HepG2 (cell line): ENCODE measurements around the gene CRYBA2. TPM values are rescaled to one million over a fixed set of nuclear protein-coding genes. Genes with fewer than 3 reads are reported as not detected.

Experiments
- CC2D1A ChIP-seq: sonication (generic); formaldehyde crosslinking; IDR thresholded peaks from 2 replicates; pipeline ENCODE4 v1.8.1; 2023; ENCODE audit warnings: mild to moderate bottlenecking, missing genetic modification reagents
- FOXA1 ChIP-seq, 2 experiments: fragments of 450-650 bp in 1 of 2; sonication (generic) in 1 of 2; formaldehyde crosslinking in 1 of 2; IDR thresholded peaks; 2 replicates each; pipeline versions ENCODE4 v1.4.0 to v1.6.1; 2016 to 2020; ENCODE audit warnings: missing genetic modification reagents in 1 of 2
- HOXA5 ChIP-seq: sonication (generic); formaldehyde crosslinking; IDR thresholded peaks from 2 replicates; pipeline ENCODE4 v1.4.0; 2020; ENCODE audit warnings: missing genetic modification reagents
- ISL2 ChIP-seq: sonication (generic); formaldehyde crosslinking; IDR thresholded peaks from 2 replicates; pipeline ENCODE4 v1.5.0; 2020; ENCODE audit warnings: missing genetic modification reagents
- KAT7 ChIP-seq: IDR thresholded peaks from 2 replicates; pipeline ENCODE4 v1.6.1; 2018; ENCODE audit warnings: borderline replicate concordance, missing compliant biosample characterization
- MAFK ChIP-seq, 2 experiments: IDR thresholded peaks in 1 of 2; conservative IDR thresholded peaks in 1 of 2; 2 replicates each; pipeline ENCODE4 v1.6.1; 2011; ENCODE audit warnings: improper control_type of control experiment in 2 of 2, low read length in 2 of 2
- MIER3 ChIP-seq: IDR thresholded peaks from 2 replicates; pipeline ENCODE4 v1.6.1; 2016; ENCODE audit warnings: missing compliant biosample characterization, borderline replicate concordance
- PCBP1 ChIP-seq: fragments of 200-400 bp; formaldehyde crosslinking; IDR thresholded peaks from 2 replicates; pipeline ENCODE4 v1.6.1; 2017; ENCODE audit warnings: mild to moderate bottlenecking, low read depth, low read length, borderline replicate concordance
- POLR2AphosphoS5 ChIP-seq: IDR thresholded peaks from 2 replicates; pipeline ENCODE4 v1.6.1; 2012; ENCODE audit warnings: low read depth, low read length
- TAF15 ChIP-seq: fragments of 200-400 bp; formaldehyde crosslinking; IDR thresholded peaks from one replicate; pipeline ENCODE4 v1.6.1; 2018; ENCODE audit warnings: mild to moderate bottlenecking, low read depth, low read length; ENCODE audit not compliant: poor library complexity, severe bottlenecking
- TBX2 ChIP-seq: sonication (generic); formaldehyde crosslinking; IDR thresholded peaks from 2 replicates; pipeline ENCODE4 v1.5.0; 2020; ENCODE audit warnings: missing genetic modification reagents, mild to moderate bottlenecking, borderline replicate concordance
- THAP11 ChIP-seq: IDR thresholded peaks from 2 replicates; pipeline ENCODE4 v1.6.1; 2016; ENCODE audit warnings: missing biosample characterization, missing genetic modification reagents
- YEATS2 ChIP-seq: sonication (generic); formaldehyde crosslinking; IDR thresholded peaks from 2 replicates; pipeline ENCODE4 v1.4.0; 2020; ENCODE audit warnings: missing genetic modification reagents, borderline replicate concordance
- ZC3H4 ChIP-seq: sonication (generic); formaldehyde crosslinking; IDR thresholded peaks from 2 replicates; pipeline ENCODE4 v1.4.0; 2020; ENCODE audit warnings: missing genetic modification reagents, borderline replicate concordance
- ZNF260 ChIP-seq: sonication (generic); formaldehyde crosslinking; IDR thresholded peaks from 2 replicates; pipeline ENCODE4 v1.4.0; 2020; ENCODE audit warnings: missing genetic modification reagents, low read depth, mild to moderate bottlenecking, borderline replicate concordance
- ZNF33A ChIP-seq: sonication (generic); formaldehyde crosslinking; IDR thresholded peaks from 2 replicates; pipeline ENCODE4 v1.5.1; 2020; ENCODE audit warnings: missing genetic modification reagents, mild to moderate bottlenecking, moderate library complexity, borderline replicate concordance
- ZNF567 ChIP-seq: sonication (generic); formaldehyde crosslinking; IDR thresholded peaks from 2 replicates; pipeline ENCODE4 v1.8.1; 2023; ENCODE audit warnings: mild to moderate bottlenecking, missing genetic modification reagents, borderline replicate concordance
- polyA plus RNA-seq, 8 experiments: library from polyadenylated mRNA; depleted of rRNA in 3 of 8; stranded (reverse) in 7 of 8; unstranded in 1 of 8; fragments of >200 nt; fragmentation: Illumina TruSeq in 4 of 8; extraction: Trizol in 4 of 8; gene quantifications; 2 replicates each; pipeline versions ENCODE4 v1.2.1 to v1.2.3, GENCODE V29; 2011 to 2016; ENCODE audit warnings: low read depth in 4 of 8, missing spikeins in 1 of 8, mixed read lengths in 1 of 8; ENCODE audit not compliant: insufficient read depth in 1 of 8
- total RNA-seq, 5 experiments: library from RNA; depleted of rRNA; stranded (reverse); fragments of >200 nt; fragmentation: Illumina TruSeq; extraction: Trizol; gene quantifications; 2 replicates each; pipeline ENCODE4 v1.2.3, GENCODE V29; 2016; ENCODE audit warnings: low read depth in 1 of 5
- TF ChIP-seq, protein P1 (sequence below): sonication (generic); formaldehyde crosslinking; IDR thresholded peaks from 2 replicates; pipeline ENCODE4 v1.5.1; 2020; ENCODE audit warnings: missing genetic modification reagents, mild to moderate bottlenecking, borderline replicate concordance
- TF ChIP-seq, protein P2 (sequence below): sonication (generic); formaldehyde crosslinking; IDR thresholded peaks from 2 replicates; pipeline ENCODE4 v1.8.0; 2022; ENCODE audit warnings: missing genetic modification reagents, mild to moderate bottlenecking, inconsistent platforms, borderline replicate concordance
- TF ChIP-seq, protein P3 (sequence below): sonication (generic); formaldehyde crosslinking; IDR thresholded peaks from 2 replicates; pipeline ENCODE4 v1.5.0; 2020; ENCODE audit warnings: mild to moderate bottlenecking, missing genetic modification reagents, moderate library complexity
- TF ChIP-seq, protein P4 (sequence below): IDR thresholded peaks from 2 replicates; pipeline ENCODE4 v1.6.1; 2012; ENCODE audit warnings: low read length, improper control_type of control experiment

Gene CRYBA2
- total and polyA plus RNA-seq, 2 of the 13 experiments (the other 11 are each of a cell fraction or from before 2014, with no cell fraction given) = not detected

DNA sequence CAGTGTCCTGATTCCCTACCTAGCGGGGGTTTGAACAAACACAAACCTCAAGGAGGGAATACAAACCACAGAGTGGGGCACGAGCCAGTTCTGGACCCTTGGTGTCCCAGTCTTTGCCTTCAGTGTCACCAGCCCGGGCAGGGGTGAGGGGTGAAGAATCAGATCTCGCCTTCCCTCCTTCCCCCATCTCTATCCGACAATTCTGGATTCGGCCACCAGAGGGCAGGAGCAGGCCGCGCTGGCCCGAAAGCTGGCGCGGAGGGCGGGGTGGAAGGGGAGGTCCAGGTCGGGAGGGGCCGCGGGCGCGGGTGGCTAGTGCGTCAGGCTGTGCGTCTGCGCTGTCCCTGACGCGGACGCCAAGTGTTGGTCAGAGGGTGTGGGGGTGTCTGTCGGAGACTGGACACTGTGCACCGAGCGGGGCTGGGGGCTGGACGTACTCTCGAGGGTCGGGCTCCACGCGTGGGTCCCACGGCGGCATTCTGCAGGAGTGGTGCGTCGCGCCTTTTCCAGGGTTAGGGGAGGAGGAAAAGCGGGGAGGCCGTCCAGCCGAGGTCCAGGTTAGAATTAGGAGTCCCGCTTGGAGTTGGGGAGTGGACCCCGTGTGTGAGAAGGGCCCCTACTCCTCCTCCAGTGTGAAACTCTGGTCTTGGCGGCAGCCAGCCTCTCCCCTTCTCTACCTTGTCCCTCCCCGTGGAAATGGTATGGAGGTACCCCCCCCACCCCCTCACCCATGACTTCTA lies 2.9 kb upstream of the CRYBA2 start (continued):
- TF ChIP-seq, protein P1, sequence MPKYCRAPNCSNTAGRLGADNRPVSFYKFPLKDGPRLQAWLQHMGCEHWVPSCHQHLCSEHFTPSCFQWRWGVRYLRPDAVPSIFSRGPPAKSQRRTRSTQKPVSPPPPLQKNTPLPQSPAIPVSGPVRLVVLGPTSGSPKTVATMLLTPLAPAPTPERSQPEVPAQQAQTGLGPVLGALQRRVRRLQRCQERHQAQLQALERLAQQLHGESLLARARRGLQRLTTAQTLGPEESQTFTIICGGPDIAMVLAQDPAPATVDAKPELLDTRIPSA (CRISPR knock-in tag) = no peak
- TF ChIP-seq TBX2 (CRISPR knock-in tag) (0 out of 2 replicates have a peak, but pooled peaks have one; percentile 20), ISL2 (no peak), ZNF33A (CRISPR knock-in tag) (no peak), FOXA1 (IDR thresholded peaks at IDR 0.05) (no peak), FOXA1 (CRISPR knock-in tag; IDR thresholded peaks at IDR 0.05) (no peak), TAF15 (peak; percentile 59), POLR2AphosphoS5 (no peak), ZNF567 (CRISPR knock-in tag) (no peak), THAP11 (peak; percentile 41; the same call in 1 of the 2 replicates), ZNF260 (CRISPR knock-in tag) (no peak), HOXA5 (CRISPR knock-in tag) (peak; percentile 27; the same call in 1 of the 2 replicates), PCBP1 (0 out of 2 replicates have a peak, but pooled peaks have one; percentile 27), YEATS2 (CRISPR knock-in tag) (0 out of 2 replicates have a peak, but pooled peaks have one; percentile 21), KAT7 (peak; percentile 59; the same call in 1 of the 2 replicates), MIER3 (CRISPR knock-in tag) (peak; percentile 71; the same call in 1 of the 2 replicates), ZC3H4 (CRISPR knock-in tag) (no peak), MAFK (conservative IDR thresholded peaks at IDR 0.05 in 1 of 2, IDR thresholded peaks at IDR 0.05 in 1 of 2; ENCODE audit: low read length in 2 of 2) (no peak), CC2D1A (CRISPR knock-in tag) (no peak)
- TF ChIP-seq, protein P2, sequence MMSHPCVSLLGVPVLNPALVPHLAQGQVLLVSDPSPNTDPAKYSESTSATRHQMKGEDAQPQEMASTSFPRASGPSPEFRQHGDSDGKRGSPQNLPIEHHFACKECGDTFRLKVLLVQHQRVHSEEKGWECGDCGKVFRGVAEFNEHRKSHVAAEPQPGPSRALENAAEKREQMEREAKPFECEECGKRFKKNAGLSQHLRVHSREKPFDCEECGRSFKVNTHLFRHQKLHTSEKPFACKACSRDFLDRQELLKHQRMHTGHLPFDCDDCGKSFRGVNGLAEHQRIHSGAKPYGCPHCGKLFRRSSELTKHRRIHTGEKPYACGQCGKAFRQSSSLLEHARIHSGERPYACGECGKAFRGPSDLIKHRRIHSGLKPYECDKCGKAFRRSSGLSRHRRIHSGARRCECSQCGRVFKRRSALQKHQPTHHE = no peak
- TF ChIP-seq, protein P3, sequence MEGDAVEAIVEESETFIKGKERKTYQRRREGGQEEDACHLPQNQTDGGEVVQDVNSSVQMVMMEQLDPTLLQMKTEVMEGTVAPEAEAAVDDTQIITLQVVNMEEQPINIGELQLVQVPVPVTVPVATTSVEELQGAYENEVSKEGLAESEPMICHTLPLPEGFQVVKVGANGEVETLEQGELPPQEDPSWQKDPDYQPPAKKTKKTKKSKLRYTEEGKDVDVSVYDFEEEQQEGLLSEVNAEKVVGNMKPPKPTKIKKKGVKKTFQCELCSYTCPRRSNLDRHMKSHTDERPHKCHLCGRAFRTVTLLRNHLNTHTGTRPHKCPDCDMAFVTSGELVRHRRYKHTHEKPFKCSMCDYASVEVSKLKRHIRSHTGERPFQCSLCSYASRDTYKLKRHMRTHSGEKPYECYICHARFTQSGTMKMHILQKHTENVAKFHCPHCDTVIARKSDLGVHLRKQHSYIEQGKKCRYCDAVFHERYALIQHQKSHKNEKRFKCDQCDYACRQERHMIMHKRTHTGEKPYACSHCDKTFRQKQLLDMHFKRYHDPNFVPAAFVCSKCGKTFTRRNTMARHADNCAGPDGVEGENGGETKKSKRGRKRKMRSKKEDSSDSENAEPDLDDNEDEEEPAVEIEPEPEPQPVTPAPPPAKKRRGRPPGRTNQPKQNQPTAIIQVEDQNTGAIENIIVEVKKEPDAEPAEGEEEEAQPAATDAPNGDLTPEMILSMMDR = peak; percentile 98
- TF ChIP-seq, protein P4, sequence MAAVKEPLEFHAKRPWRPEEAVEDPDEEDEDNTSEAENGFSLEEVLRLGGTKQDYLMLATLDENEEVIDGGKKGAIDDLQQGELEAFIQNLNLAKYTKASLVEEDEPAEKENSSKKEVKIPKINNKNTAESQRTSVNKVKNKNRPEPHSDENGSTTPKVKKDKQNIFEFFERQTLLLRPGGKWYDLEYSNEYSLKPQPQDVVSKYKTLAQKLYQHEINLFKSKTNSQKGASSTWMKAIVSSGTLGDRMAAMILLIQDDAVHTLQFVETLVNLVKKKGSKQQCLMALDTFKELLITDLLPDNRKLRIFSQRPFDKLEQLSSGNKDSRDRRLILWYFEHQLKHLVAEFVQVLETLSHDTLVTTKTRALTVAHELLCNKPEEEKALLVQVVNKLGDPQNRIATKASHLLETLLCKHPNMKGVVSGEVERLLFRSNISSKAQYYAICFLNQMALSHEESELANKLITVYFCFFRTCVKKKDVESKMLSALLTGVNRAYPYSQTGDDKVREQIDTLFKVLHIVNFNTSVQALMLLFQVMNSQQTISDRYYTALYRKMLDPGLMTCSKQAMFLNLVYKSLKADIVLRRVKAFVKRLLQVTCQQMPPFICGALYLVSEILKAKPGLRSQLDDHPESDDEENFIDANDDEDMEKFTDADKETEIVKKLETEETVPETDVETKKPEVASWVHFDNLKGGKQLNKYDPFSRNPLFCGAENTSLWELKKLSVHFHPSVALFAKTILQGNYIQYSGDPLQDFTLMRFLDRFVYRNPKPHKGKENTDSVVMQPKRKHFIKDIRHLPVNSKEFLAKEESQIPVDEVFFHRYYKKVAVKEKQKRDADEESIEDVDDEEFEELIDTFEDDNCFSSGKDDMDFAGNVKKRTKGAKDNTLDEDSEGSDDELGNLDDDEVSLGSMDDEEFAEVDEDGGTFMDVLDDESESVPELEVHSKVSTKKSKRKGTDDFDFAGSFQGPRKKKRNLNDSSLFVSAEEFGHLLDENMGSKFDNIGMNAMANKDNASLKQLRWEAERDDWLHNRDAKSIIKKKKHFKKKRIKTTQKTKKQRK = no peak
